Measurements from ENCODE around the gene TIAM2.
"Not testable (repeated sequence)": the region's sequence is repeated elsewhere in the genome, so short reads cannot be mapped to it uniquely, and the experiment has no call there.

The TIAM2 gene

DNA sequence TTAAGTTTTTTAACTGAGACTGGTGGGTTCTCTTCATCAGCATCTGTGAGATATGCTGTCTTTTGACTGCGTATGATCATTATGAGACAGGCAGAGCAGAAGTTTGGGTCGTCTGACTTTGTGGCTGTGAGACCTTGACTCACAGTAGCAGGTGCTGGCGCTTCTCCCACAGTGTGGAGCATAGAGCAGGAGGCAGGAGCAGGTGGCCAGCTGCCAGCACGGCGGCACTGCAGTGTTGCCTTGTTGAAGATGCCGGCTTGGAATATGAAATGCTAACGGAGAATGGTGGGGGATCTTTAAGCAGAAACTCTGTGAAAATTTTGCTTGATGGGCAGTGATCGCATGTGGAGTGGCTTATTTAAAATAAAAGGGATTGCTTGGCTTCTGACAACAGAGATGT lies 105.0 kb downstream of the TIAM2 start:
- H3K36me3 Mint-ChIP-seq (ENCODE audit: low read depth) = peaks cover 8% of the 10 kb centered on the region
- no peak overlapping the region for H3K27ac Mint-ChIP-seq
- no peak overlapping the region for H3K4me3 Mint-ChIP-seq
- no peak for TF ChIP-seq CTCF (IDR thresholded peaks at IDR 0.05; ENCODE audit: unreplicated experiment in 3 of 3)
- H3K27me3 Mint-ChIP-seq (ENCODE audit: low read depth) = no peaks in the 10 kb centered on the region
- H3K4me1 Mint-ChIP-seq = peaks cover 10% of the 10 kb centered on the region
- peaks cover 11% of the 10 kb centered on the region for H3K9me3 Mint-ChIP-seq

DNA sequence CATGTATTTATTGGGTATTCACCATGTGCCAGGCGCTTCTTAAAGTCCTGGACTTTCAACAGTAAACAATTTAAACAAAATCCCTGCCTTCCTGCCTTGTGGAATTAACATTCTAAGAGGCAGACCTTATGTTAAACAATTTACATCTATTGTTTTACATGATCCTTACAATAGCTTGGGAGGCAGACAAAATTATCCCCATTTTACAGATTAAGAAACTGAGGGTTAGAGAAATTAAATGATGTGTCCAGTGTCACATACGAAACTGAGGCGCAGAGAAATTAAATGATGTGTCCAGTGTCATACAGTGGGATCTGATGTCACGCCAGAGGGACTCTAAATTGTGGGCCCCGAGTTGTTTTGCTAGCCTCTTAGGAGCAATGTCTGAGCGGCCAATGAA lies 105.5 kb downstream of the TIAM2 start:
- no peak for TF ChIP-seq CTCF (IDR thresholded peaks at IDR 0.05; ENCODE audit: unreplicated experiment in 3 of 3)
- H3K4me3 Mint-ChIP-seq = no peak overlapping the region
- H3K27ac Mint-ChIP-seq = no peak overlapping the region
- H3K9me3 Mint-ChIP-seq = peaks cover 11% of the 10 kb centered on the region
- H3K36me3 Mint-ChIP-seq (ENCODE audit: low read depth) = peaks cover 5% of the 10 kb centered on the region
- peaks cover 10% of the 10 kb centered on the region for H3K4me1 Mint-ChIP-seq
- H3K27me3 Mint-ChIP-seq (ENCODE audit: low read depth) = no peaks in the 10 kb centered on the region

DNA sequence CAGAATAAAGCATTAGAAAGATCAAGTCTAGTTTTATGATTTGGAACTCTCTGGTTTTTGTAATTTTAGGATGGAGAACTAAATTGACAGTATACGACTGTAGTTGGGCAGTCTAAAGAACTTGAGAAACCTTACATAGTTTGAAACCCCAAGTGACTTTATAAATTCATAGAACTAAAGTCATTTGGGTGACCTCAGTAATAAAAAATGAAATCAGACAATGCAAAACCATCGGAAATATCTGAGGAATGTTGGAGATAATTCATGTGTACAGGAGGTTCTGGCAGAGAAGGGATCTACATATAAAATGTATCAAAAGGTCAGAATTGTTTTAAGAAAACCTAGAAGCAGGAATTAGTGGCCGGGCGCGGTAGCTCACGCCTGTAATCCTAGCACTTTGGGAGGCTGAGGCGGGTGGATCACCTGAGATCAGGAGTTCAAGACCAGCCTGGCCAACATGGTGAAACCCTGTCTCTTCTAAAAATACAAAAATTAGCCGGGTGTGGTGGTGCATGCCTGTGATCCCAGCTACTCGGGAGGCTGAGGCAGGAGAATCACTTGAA lies 108.0 kb downstream of the TIAM2 start:
- H3K4me3 Mint-ChIP-seq; H3K36me3 Mint-ChIP-seq (ENCODE audit: low read depth); H3K27me3 Mint-ChIP-seq (ENCODE audit: low read depth); H3K9me3 Mint-ChIP-seq: not testable (repeated sequence)
- Mint-ChIP-seq H3K27ac (peak overlapping the region in 1 of 3 experiments; percentile 34), H3K4me1 (peaks cover 27% of the 10 kb centered on the region)

DNA sequence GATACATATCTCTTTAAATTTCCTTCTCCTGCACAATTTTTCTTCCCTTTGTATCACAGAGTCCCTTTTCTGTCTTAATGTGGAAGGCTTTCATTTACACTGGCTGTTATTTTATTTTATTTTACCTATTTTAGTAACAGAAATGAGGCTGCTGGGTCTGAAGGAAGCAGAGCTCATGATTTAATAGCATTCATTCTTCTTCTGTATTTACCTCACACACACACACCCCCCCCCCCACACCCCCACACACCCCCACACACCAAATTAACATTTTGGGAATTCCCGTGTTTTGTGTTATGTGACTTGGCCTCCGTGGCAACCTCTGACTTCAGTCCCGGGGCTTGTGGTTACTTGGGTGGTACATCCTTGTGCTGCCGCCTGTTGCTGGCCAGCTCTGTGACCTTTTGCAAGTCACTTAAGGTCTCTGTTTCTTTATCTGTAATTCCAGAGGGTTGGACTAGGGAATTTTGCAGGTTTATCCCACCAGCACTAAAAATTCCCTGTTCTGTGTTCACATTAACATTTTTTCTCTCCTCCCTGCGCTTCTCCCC lies 108.8 kb downstream of the TIAM2 start:
- no peak overlapping the region for H3K27ac Mint-ChIP-seq

DNA sequence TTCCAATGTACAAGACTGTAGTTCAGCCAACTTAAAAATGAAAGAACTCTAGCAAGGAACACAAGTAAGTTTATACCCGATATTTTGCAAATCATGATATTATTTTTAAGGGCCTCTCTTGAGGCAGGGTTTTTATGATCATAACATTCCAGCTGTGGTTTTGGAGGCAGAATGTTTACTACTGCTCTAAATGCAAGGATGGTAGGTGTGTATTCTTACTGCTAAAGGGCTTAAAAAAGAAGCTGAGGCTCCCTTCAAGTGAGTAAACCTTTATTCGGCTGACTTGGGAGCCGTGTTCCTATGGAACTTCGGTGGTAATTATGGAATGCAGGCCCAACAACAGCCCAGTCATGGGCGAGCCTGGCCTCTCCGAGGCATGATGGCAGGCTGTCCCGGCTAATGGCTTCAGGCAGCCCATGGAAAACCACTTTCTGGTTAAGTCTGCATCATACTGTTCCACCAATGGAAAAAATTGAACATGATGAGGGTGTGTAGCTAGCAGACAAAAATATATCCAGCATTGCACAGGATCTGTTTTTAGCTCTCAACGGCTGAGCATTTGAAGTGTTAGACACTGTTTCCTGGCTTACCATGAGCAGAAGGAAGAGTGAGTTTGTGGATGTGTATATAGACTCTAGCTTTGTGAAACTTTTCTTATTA lies 111.5 kb downstream of the TIAM2 start:
- H3K27me3 Mint-ChIP-seq (ENCODE audit: low read depth) = no peaks in the 10 kb centered on the region
- no peaks in the 10 kb centered on the region for H3K36me3 Mint-ChIP-seq (ENCODE audit: low read depth)
- H3K9me3 Mint-ChIP-seq = no peaks in the 10 kb centered on the region
- H3K4me3 Mint-ChIP-seq = peak overlapping the region in 1 of 3 experiments; percentile 6
- TF ChIP-seq CTCF (IDR thresholded peaks at IDR 0.05; ENCODE audit: unreplicated experiment in 3 of 3) = no peak
- peaks cover 24% of the 10 kb centered on the region for H3K4me1 Mint-ChIP-seq
- H3K27ac Mint-ChIP-seq = peak overlapping the region; percentile 6 to 15 (median 9)

More for the DNA sequence above, 108.8 kb downstream of the TIAM2 start:
- no peaks in the 10 kb centered on the region for H3K27me3 Mint-ChIP-seq (ENCODE audit: low read depth)
- no peak for TF ChIP-seq CTCF (IDR thresholded peaks at IDR 0.05; ENCODE audit: unreplicated experiment in 3 of 3)
- H3K9me3 Mint-ChIP-seq = no peaks in the 10 kb centered on the region
- no peak overlapping the region for H3K4me3 Mint-ChIP-seq
- H3K4me1 Mint-ChIP-seq = peaks cover 30% of the 10 kb centered on the region
- no peaks in the 10 kb centered on the region for H3K36me3 Mint-ChIP-seq (ENCODE audit: low read depth)

DNA sequence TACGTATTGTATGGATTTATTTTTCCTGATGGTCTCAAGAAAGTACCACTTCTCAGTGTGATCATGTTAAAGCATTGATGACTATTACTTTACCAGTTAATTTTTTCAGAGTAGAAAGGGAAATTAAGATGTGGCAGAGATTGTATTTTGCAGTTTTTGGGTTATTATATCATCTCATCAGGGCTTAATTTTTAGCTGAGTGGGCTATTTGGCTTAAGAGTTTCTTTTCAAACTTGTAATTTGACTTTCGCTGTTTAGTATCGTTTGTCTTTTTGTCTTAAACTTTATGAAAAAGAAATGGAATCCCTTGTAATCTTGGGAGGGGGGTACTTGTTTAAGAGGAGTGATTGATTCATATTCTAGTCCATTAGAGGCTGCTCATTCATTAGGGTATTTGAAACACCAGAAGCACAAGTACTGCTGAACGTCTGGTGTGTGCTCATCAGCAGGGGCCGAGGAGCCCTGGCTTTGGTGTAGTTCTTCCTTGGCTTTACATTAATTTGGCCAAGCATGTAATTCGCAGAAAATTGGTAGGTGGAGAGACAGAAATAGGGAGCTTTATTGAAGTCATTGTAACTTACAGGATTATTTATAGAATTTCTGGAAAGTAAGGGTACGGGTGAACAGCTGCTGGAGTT lies 112.4 kb downstream of the TIAM2 start:
- Mint-ChIP-seq H3K36me3 (ENCODE audit: low read depth) (no peaks in the 10 kb centered on the region), H3K4me1 (peaks cover 24% of the 10 kb centered on the region), H3K27me3 (ENCODE audit: low read depth) (no peaks in the 10 kb centered on the region), H3K4me3 (no peak overlapping the region), H3K9me3 (no peaks in the 10 kb centered on the region), H3K27ac (peak overlapping the region in 2 of 3 experiments; percentile 15 to 19)
- TF ChIP-seq CTCF (IDR thresholded peaks at IDR 0.05; ENCODE audit: unreplicated experiment in 3 of 3) = no peak
